Jurkat, Clone E6-1 (cell line): ENCODE measurements around the gene COBLL1. TPM values are rescaled to one million over a fixed set of nuclear protein-coding genes. Genes with fewer than 3 reads are reported as not detected.
"Not testable (repeated sequence)": the region's sequence is repeated elsewhere in the genome, so short reads cannot be mapped to it uniquely, and the experiment has no call there.

Experiments used
- DNase-seq: peaks from one replicate; pipeline ENCODE4 v3.0.0-alpha.2; 2011; ENCODE audit warnings: low read depth, low spot score
- H3K4me3 ChIP-seq: 2 replicates; pipeline ENCODE4 v1.5.1; 2011; ENCODE audit warnings: mild to moderate bottlenecking, low read length, control low read depth, moderate library complexity
- polyA plus RNA-seq: library from polyadenylated mRNA; unstranded; fragments of >200 nt; gene quantifications from one replicate; pipeline ENCODE4 v1.2.1, GENCODE V29; 2012; ENCODE audit warnings: missing spikeins; ENCODE audit not compliant: insufficient read length, insufficient read depth

Gene COBLL1
- polyA plus RNA-seq, result 1.1 TPM

GRCh38 chr2:164841719-164842623 lies at the start of gene COBLL1:
COBLL1 (minus strand) TSS chr2:164841823; CDS start chr2:164841196, 627 bp downstream.
- DNase-seq, result peak; percentile 20
- peak within 1 kb of the TSS; percentile 54 for H3K4me3 ChIP-seq

GRCh38 chr2:164890544-164890943 lies 48.9 kb upstream of the COBLL1 start:
- peak; percentile 37 for DNase-seq
- no peak overlapping the region for H3K4me3 ChIP-seq

GRCh38 chr2:164888592-164888991 lies 47.0 kb upstream of the COBLL1 start:
- no peak for DNase-seq

GRCh38 chr2:164887434-164888144 lies 46.0 kb upstream of the COBLL1 start:
- no peak overlapping the region for H3K4me3 ChIP-seq
- no peak for DNase-seq

More at GRCh38 chr2:164888592-164888991, 47.0 kb upstream of the COBLL1 start:
- no peak overlapping the region for H3K4me3 ChIP-seq

- H3K4me3 ChIP-seq, result no peak overlapping the region
Measured at GRCh38 chr2:164882276-164882675, 40.7 kb upstream of the COBLL1 start.

GRCh38 chr2:164881524-164881923 lies 39.9 kb upstream of the COBLL1 start:
- DNase-seq, result no peak
- no peak overlapping the region for H3K4me3 ChIP-seq

More at GRCh38 chr2:164882276-164882675, 40.7 kb upstream of the COBLL1 start:
- no peak for DNase-seq

- DNase-seq, result no peak
- no peak overlapping the region for H3K4me3 ChIP-seq
Measured at GRCh38 chr2:164879901-164880535, 38.4 kb upstream of the COBLL1 start.

GRCh38 chr2:164877927-164878326 lies 36.3 kb upstream of the COBLL1 start:
- H3K4me3 ChIP-seq, result no peak overlapping the region
- DNase-seq, result no peak

- DNase-seq, result no peak
- H3K4me3 ChIP-seq, result no peak overlapping the region
Measured at GRCh38 chr2:164877169-164877568, 35.5 kb upstream of the COBLL1 start.

GRCh38 chr2:164875334-164876205 lies 33.9 kb upstream of the COBLL1 start:
- DNase-seq, result no peak
- no peak overlapping the region for H3K4me3 ChIP-seq

- H3K4me3 ChIP-seq, result no peak overlapping the region
- DNase-seq, result no peak
Measured at GRCh38 chr2:164873210-164873908, 31.7 kb upstream of the COBLL1 start.

GRCh38 chr2:164871404-164871803 lies 29.8 kb upstream of the COBLL1 start:
- no peak overlapping the region for H3K4me3 ChIP-seq
- no peak for DNase-seq

- DNase-seq, result no peak
- H3K4me3 ChIP-seq, result no peak overlapping the region
Measured at GRCh38 chr2:164869420-164869772, 27.8 kb upstream of the COBLL1 start.

GRCh38 chr2:164868563-164869419 lies 27.2 kb upstream of the COBLL1 start:
- DNase-seq, result no peak
- no peak overlapping the region for H3K4me3 ChIP-seq

- no peak for DNase-seq
- H3K4me3 ChIP-seq, result no peak overlapping the region
Measured at GRCh38 chr2:164867779-164868397, 26.3 kb upstream of the COBLL1 start.

GRCh38 chr2:164866381-164866780 lies 24.8 kb upstream of the COBLL1 start:
- DNase-seq, H3K4me3 ChIP-seq: not testable (repeated sequence)

- DNase-seq, result no peak
- H3K4me3 ChIP-seq, result no peak overlapping the region
Measured at GRCh38 chr2:164860694-164861042, 19.0 kb upstream of the COBLL1 start.
